ENCODE data around the gene HSD17B2.
"Not testable (repeated sequence)": the region's sequence is repeated elsewhere in the genome, so short reads cannot be mapped to it uniquely, and the experiment has no call there.

HSD17B2 gene

DNA sequence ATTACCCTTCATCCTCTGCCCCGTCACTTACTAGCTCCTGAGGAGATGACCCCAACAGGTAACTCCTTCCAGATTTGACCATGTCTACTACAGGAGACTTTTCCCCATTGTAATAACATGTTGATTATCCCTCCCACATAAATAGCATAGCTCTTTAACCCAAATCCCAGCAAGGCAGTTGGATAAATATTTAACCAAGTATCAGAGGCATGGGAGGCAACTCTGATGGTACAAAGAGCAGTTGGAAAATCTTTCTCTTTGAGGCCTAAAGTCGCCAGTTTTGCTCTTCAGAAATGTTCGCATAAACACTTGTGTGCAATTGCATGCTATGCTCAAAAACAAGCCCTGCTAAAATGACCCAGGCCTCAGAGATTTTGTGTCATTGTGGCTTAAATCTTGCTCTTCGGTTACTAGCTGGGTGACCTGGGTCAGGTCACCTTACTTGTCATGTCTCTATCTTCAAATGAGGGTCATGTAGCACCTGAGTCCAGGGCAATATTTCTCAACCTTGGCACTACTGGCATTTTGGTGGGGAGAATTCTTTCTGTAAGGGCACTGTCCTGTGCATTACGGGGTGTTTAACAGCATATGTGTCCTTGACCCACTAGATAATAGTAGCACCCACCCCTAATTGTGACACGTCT, 48.8 kb downstream of the HSD17B2 start:
- no peak for DNase-seq

GRCh38 chr16:82085011-82085779, 50.1 kb downstream of the HSD17B2 start:
- DNase-seq: no peak

GRCh38 chr16:82088483-82088882, 53.4 kb downstream of the HSD17B2 start:
- DNase-seq: no peak

GRCh38 chr16:82091241-82091640, 56.2 kb downstream of the HSD17B2 start:
- DNase-seq: no peak

- no peak for DNase-seq
Measured at GRCh38 chr16:82092711-82093110, 57.7 kb downstream of the HSD17B2 start.

- no peak for DNase-seq
Measured at GRCh38 chr16:82093666-82094300, 58.7 kb downstream of the HSD17B2 start.

DNA sequence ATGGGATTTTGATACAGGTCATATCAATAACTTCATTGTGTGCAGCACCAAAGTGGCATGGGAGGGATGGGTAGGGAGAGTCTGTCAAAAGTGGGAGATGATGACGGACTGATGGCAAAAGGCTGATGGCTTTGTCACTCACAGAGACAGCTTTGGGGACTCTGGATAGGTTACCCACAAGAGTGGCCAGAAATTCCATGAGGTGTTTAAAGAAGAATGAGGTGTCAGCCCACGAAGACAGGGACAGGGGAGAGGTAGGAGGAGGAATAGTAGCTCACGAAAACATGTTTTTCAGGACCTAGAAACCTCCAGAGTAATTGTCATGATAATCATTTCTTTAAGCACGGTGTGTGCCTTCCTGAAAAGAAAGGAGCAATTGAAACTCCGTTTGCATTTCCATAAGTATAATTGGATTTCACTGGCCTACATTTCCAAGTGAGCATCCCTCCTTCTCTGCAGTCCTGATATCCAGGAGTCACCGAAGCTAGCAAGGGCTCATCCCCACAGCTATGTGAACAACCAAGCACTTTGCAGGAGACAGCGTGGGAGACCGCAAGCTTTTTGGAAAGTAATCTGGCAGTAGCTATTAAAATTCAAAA, 60.0 kb downstream of the HSD17B2 start:
- DNase-seq: no peak

DNA sequence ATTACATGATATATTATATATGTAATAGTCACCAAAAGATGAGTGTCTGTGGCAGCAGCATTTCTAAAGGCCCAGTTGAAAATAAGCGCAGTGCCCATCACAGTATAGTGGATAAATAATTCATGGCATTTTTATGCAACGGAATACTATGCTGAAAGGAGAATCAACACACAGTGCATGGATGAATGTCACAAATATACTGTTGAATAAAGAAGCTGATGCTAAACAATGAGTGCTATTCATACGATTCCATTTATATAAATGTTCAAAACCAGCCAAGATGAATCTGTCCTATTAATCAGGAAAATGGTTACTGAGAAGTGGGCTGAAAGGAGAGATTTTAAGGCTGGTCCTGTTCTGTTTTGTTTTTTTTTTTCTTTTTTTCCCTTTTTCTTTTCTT, 61.6 kb downstream of the HSD17B2 start:
- no peak for DNase-seq

DNA sequence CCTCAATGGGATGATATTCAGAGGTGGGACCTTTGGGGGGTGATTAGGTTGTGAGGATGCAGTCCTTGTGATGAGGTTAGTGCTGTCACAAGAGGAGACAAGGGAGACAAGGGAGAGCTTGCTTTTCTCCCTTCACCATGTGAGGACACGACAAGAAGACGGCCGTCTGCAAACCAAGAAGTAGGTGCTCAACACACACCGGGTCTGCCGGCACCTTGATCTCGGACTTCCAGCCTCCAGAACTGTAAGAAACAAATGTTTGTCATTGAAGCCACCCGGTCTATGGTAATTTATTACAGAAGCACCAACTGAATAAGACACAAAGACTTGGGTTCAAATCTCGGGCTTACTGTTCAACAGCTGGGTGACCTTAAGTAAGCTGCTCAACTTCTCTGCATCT, 70.1 kb downstream of the HSD17B2 start:
- no peak for DNase-seq

DNA sequence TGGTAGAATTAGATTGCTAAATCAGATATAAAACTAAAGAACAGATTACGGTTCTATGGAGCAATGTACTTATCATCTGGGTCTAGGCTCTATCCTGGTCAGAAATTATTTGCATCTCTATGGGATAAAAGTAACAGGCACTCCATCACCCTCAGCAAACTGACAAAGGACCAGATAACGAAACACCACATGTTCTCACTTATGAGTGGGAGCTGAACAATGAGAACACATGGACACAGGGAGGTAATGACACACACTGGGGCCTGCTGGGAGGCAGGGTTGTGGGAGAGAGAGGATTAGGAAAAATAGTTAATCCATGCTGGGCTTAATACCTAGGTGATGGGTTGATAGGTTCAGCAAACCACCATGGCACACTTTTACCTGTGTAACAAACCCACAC, 73.0 kb downstream of the HSD17B2 start:
- DNase-seq: no peak

GRCh38 chr16:82108774-82109173, 73.7 kb downstream of the HSD17B2 start:
- DNase-seq: no peak

DNA sequence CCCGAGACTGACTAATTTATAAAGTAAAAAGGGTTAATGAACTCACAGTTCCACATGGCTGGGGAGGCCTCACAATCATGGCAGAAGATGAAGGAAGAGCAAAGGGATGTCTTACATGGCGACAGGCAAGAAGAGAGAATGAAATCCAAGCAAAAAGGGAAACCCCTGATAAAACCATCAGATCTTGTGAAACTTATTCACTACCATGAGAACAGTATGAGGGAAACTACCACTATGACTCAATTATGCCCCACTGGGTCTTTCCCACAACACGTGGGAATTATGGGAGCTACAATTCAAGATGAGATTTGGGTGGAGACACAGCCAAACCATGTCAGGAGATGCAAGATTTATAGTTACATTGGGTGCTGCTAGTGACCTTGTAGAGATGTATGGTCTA, 74.2 kb downstream of the HSD17B2 start:
- DNase-seq: not testable (repeated sequence)

DNA sequence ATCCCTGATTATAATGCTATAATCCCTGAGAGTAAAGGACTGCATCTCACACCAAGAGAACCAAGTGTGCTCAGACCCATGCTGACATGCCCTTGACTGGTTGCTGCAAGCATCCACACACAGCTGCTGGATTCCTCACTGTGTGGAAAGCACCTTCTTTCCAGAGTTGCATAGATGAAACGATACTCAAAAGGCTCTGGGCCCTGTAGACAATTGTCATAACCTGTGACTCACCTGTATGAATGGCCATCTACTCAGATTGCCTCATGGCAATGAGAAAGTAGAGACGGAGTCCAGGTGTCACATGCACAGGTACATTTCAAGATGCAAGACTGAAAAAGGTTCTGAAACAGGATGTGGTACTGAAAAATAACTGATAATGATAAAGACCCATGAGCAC, 76.9 kb downstream of the HSD17B2 start:
- DNase-seq: no peak

DNA sequence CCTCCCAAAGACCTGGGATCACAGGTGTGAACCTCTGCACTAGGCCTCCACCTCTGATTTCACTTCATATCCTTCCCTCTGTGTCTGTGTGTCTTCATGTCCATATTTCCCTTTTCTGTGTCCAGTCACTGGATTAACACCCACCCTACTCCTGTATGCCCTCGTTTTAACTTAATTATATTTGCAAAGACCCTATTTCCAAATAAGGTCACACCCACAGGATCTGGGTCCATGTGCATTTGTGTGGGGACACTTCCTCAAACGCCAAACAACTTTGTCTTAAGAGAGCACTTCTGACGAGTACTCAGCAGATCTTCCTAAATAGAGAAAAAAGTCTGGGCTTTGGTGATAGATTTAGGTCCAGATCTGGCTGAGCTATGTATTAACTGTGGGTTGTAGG, 78.7 kb downstream of the HSD17B2 start:
- DNase-seq: no peak

DNA sequence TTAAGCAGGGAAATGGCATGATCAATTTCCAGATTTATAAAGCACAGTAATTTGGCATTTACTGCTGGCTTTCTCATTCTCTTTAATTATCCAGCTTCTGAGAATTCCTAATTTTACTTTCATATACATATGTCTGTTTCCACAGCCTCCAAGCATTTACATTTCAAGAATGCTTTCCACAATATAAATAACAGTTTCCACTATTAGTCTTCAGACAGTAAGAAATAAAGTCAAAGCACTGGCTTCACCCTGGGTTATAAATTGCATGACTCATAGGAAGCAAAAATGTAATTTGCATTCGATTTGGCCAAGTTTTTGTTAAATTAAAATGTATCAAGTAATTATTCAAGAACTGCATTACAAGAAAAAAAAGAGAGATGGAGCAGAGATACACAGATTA, 81.5 kb downstream of the HSD17B2 start:
- DNase-seq: no peak

DNA sequence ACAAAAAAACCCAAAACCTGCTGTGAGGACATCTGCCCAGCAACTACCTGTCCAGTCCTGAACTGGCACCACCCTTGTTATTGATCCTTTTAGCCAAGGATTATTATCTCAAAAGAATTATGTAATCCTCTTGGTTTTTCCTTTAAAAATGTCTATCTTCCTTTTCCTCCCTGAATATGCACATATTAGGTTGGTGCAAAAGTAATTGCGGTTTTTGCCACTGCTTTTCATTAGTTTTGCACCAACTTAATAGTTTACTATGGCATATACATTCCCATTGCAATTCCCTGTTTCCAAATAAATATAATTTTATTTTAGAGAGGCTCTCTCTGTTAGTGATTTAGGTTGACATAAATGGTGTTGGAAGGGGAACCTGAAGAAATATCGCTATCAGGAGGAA, 83.7 kb downstream of the HSD17B2 start:
- DNase-seq: no peak

DNA sequence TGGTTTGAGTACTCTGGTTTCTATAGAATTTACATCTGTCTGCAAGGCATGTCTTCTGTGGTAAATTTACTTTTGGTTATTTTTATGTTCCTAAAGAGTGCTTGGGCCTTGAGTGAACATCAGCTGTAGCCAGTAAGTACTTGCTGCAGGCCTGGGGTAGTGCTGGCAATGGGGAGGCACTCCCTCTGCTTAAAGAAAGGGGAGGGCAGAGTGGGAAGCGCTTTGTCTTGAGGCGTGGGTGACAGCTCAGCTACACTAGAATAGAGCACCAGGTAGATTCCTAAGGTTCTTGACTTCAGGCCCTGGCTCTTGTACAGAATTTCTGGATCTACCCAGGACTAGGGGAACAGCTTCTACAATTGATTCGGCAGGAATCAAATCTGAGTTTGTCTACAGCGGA, 84.4 kb downstream of the HSD17B2 start:
- DNase-seq: no peak

DNA sequence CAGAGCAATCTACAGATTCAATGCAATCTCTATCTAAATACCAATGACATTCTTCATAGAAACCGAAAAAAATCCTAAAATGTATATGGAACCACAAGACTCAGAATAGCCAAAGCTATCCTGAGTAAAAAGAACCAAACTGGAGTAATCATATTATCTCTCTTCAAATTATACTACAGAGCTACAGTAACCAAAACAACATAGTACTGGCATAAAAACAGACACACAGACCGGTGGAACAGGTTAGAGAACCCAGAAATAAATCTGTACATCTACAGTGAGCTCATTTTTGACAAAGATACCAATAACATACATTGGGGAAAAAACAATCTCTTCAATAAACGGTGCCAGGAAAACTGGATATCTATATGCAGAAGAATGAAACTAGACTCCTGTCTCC, 89.6 kb downstream of the HSD17B2 start:
- DNase-seq: no peak

DNA sequence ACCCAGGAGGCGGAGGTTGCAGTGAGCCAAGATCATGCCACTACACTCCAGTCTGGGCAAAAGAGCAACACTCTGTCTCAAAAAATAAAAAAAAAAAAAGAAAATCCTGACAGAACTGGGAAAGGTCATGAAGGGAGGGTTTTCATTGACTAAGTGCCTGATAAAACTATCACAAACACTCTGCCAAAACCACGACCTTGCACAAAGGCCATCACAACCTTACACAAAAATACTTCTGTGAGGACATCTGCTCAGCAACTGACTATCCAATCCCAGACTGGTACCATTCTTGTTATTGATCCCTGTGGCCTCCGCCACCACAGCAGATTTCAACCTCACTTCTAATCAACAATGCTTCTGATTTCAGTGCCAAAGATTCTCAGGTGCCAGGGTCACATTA, 94.8 kb downstream of the HSD17B2 start:
- no peak for DNase-seq

- no peak for DNase-seq
Measured at GRCh38 chr16:82133798-82134197, 98.7 kb downstream of the HSD17B2 start.

DNA sequence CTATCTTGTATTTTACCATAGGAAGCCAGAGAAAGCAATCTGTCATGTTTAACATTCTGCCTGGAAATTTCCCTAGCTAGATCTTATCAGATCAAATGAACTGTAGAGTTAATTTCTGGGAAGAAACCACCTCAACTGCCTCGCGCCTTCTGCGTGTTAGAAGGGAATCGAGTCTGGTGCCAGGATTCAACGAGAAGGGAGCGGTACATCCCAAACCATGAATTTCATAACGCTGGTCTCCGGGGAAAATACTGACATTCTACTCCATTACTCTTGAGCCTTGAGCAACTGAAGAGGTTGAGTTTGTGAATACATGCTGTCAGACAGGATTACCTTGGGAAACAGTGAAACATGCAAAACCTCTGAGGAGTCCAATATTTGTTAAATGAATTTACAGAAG, 99.8 kb downstream of the HSD17B2 start:
- DNase-seq: no peak

GRCh38 chr16:82135844-82136243, 100.8 kb downstream of the HSD17B2 start:
- no peak for DNase-seq

GRCh38 chr16:82136956-82137821, 102.1 kb downstream of the HSD17B2 start:
- DNase-seq: no peak

Measured in NCI-H1436 treated with DMSO at 0.1 percent for 48 hours (cell line).